ENCODE results near the gene FAM13A. TPM values are rescaled to one million over a fixed set of nuclear protein-coding genes. Genes with fewer than 3 reads are reported as not detected.

FAM13A gene
- 20.9 and 30.9 TPM in 2 replicates for total RNA-seq

DNA sequence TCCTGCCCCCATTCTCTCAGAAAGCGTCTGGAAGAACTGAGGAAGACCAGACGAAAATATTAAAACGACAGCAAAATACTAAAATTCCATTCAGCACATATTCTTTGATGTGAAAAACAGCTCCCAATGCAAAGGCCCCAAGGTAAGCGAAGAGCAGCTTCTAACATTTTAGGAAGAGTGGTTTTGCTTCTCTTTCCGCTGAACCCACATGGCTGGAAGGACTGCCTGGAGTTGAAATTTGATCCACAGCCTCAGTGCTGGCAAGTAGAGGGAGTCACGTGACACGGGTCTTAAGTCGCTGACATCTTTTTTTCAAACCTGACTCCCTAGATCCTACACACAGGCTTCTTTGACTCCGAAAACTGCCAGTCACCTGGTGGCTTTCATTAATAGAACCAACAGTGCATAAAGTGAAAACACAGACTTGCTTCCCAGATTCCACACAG lies at the start of gene FAM13A:
Gene FAM13A (minus strand): TSS at position 233 of the 446 bp plus-strand sequence. CDS start 221 bp downstream, at position 12.

DNA sequence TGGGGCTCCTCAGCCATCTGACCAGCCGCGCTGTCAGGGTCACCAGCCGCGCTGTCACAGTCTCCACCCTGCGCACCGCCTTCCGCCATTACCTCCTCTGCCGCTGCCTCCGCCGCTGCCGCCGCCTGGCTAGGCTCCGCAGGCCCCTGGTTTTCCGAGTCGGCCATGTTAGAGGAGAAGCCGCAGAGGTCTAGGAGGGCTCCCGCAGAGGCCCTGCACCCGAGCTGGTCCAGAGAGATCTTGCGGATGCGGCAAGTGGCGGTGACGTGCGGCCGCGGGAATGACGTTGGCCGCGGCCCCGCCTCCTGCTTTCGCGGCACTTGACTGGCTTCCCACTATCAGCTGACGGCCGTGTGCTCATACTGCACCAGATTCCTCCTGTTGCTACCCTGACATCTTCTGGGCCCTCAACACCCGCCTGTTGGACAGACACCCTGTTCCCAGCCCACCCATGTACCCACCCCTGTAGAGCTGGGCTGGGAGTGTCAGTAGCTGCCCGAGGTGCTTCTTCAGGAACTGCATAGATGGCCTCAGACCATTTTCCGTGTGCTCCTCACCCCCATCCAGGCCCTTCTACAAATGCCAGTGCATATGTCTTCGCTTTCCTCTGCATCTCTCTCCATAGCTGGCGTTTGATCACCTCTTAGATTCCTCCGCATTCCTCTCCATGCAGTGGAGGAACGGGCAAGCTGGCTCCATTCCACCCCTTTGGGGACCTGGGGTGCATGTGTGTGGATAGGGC lies 359.2 kb downstream of the FAM13A start, which contains the start of gene NAP1L5:
Gene NAP1L5 (minus strand): TSS at position 242 of the 742 bp plus-strand sequence. CDS start 75 bp downstream, at position 167.

Other genes starting within 250 kb of the FAM13A start
- 9.2 and 12.5 TPM in 2 replicates for gene TIGD2, start 54.3 kb upstream of the FAM13A start, total RNA-seq

All from uterine smooth muscle cell (primary cell).